Measurements from ENCODE around the gene ARMC2.

Gene ARMC2

GRCh38 chr6:109009236-109009961 lies 161.2 kb downstream of the ARMC2 start:
- Histone ChIP-seq H3K9me3 (no peaks in the 10 kb centered on the region), H3K4me3 (ENCODE audit: low read depth, low read length) (peak overlapping the region; percentile 74), H3K36me3 (no peaks in the 10 kb centered on the region), H3K4me1 (no peaks in the 10 kb centered on the region; the same call in none of the 2 replicates), H3K27me3 (no peaks in the 10 kb centered on the region)
- DNase-seq = peak; percentile 98
- TF ChIP-seq CTCF (IDR thresholded peaks at IDR 0.05; ENCODE audit: low read depth, low read length) = no peak

GRCh38 chr6:109009962-109010704 lies 161.9 kb downstream of the ARMC2 start:
- no peak for DNase-seq
- TF ChIP-seq CTCF (IDR thresholded peaks at IDR 0.05; ENCODE audit: low read depth, low read length) = no peak

GRCh38 chr6:109010705-109011102 lies 162.5 kb downstream of the ARMC2 start:
- H3K4me3 ChIP-seq (ENCODE audit: low read depth, low read length) = no peak overlapping the region
- no peaks in the 10 kb centered on the region; the same call in none of the 2 replicates for H3K4me1 ChIP-seq
- no peaks in the 10 kb centered on the region for H3K9me3 ChIP-seq
- H3K27me3 ChIP-seq = no peaks in the 10 kb centered on the region
- no peak for DNase-seq
- TF ChIP-seq CTCF (IDR thresholded peaks at IDR 0.05; ENCODE audit: low read depth, low read length) = no peak
- no peaks in the 10 kb centered on the region for H3K36me3 ChIP-seq

More at GRCh38 chr6:109009962-109010704, 161.9 kb downstream of the ARMC2 start:
- H3K4me3 ChIP-seq (ENCODE audit: low read depth, low read length) = peak overlapping the region; percentile 74
- H3K9me3 ChIP-seq = no peaks in the 10 kb centered on the region
- H3K36me3 ChIP-seq = no peaks in the 10 kb centered on the region
- H3K4me1 ChIP-seq = no peaks in the 10 kb centered on the region; the same call in none of the 2 replicates
- H3K27me3 ChIP-seq = no peaks in the 10 kb centered on the region

GRCh38 chr6:109013656-109014305 lies 165.6 kb downstream of the ARMC2 start:
- TF ChIP-seq CTCF (IDR thresholded peaks at IDR 0.05; ENCODE audit: low read depth, low read length) = no peak
- H3K27me3 ChIP-seq = no peaks in the 10 kb centered on the region
- DNase-seq = no peak
- no peaks in the 10 kb centered on the region for H3K9me3 ChIP-seq
- no peaks in the 10 kb centered on the region; the same call in 1 of the 2 replicates for H3K4me1 ChIP-seq
- H3K36me3 ChIP-seq = no peaks in the 10 kb centered on the region
- H3K4me3 ChIP-seq (ENCODE audit: low read depth, low read length) = no peak overlapping the region

- no peaks in the 10 kb centered on the region for H3K36me3 ChIP-seq
- DNase-seq = no peak
- H3K27me3 ChIP-seq = no peaks in the 10 kb centered on the region
- TF ChIP-seq CTCF (IDR thresholded peaks at IDR 0.05; ENCODE audit: low read depth, low read length) = no peak
- no peak overlapping the region for H3K4me3 ChIP-seq (ENCODE audit: low read depth, low read length)
- H3K4me1 ChIP-seq = no peaks in the 10 kb centered on the region; the same call in 1 of the 2 replicates
- no peaks in the 10 kb centered on the region for H3K9me3 ChIP-seq
Observed at GRCh38 chr6:109014606-109015005, 166.4 kb downstream of the ARMC2 start.
